Neural progenitor cell (in vitro differentiated cells): ENCODE data around the gene NOP14.

Experiments used
- CTCF ChIP-seq: fragments of 200-600 bp; sonication (generic); IDR thresholded peaks from 2 replicates; pipeline ENCODE4 v1.5.1; 2017; ENCODE audit warnings: antibody characterized with exemption, mild to moderate bottlenecking
- EZH2phosphoT487 ChIP-seq: fragments of 200-600 bp; sonication (generic); IDR thresholded peaks from 2 replicates; pipeline ENCODE4 v1.6.1; 2017; ENCODE audit warnings: antibody characterized with exemption

GRCh38 chr4:2924286-2924685 lies 38.9 kb downstream of the NOP14 start:
- TF ChIP-seq CTCF (no peak), EZH2phosphoT487 (no peak)
